T47D (cell line): Measurements from ENCODE around the gene EXO5.

Experiments used
- DNase-seq, 2 experiments: peaks; one replicate each; pipeline versions ENCODE4 v3.0.0 to v3.0.0-alpha.2; 2011 to 2012; ENCODE audit warnings: low read depth in 1 of 2, low spot score in 1 of 2
- JUND ChIP-seq: IDR thresholded peaks from 2 replicates; pipeline ENCODE4 v1.6.1; 2012; ENCODE audit warnings: low read depth
- in situ Hi-C: cut with HindIII; loops from 2 replicates; pipeline ENCODE4 v1.10.0; 2016; ENCODE audit warnings: low sequenced_read_pairs, low pct_unique_long_range_greater_than_20kb

EXO5 gene

DNA sequence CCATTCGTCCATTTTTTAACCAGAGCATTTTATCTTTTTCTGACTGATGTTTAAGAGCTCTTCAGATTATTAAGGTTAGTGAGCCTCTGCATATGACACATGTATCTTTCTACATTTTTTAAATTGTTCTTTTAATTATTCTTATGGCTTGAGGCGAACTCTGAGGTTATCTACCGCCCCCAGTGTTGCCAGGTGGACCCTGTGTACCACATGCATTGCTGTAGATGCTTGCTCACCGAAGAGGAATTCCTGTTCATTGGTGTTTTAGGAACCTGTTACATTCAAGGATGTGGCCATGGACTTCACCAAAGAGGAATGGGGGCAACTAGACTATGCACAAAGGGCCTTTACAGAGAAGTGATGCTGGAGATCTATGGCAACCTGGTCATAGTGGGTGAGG lies 54.7 kb downstream of the EXO5 start:
- no peak for TF ChIP-seq JUND
- DNase-seq = no peak
- in situ Hi-C loops = no loop called here

DNA sequence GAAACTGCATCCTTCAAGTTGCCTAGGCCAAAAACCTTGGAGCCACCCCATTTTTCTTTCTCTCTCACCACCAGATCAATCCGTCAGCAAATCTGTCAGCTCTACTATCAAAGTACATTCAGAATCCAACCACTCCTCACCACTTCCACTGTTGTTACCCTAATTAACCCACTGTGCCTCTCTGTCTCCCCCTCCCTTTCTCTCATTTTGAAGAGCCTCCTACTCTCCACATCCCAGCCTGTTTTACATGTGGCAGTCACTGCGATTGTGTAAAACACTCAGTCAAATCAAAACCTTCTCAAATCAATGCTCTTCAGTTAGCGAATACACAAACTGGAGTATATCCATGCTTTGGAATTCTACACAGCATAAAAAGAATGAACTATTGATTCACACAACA lies 55.9 kb downstream of the EXO5 start:
- no peak for TF ChIP-seq JUND
- DNase-seq = no peak
- in situ Hi-C loops = no loop called here

DNA sequence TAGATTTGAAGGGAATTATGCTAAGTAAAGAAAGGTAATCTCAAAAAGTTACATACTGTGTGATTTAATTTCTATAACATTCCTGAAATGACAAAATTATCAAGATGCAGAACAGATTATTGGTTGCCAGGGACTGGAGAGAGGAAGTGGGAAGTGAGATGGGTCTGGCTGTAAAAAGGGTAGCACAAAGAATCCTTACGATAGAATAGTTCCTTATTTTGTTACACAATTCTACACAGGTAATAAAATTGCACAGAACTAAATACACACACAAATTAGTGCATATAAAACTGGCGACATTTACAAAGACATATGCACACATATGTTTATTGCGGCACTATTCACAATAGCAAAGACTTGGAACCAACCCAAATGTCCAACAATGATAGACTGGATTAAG lies 56.3 kb downstream of the EXO5 start:
- in situ Hi-C loops = no loop called here
- no peak for TF ChIP-seq JUND
- DNase-seq = no peak
